Type B pancreatic cell (in vitro differentiated cells): ENCODE measurements around the gene RAB18. TPM values are rescaled to one million over a fixed set of nuclear protein-coding genes. Genes with fewer than 3 reads are reported as not detected.
"Not testable (repeated sequence)": the region's sequence is repeated elsewhere in the genome, so short reads cannot be mapped to it uniquely, and the experiment has no call there.

Source experiments
- DNase-seq: peaks from one replicate; pipeline ENCODE4 v3.0.0; 2021; ENCODE audit warnings: mixed read lengths; ENCODE audit not compliant: unreplicated experiment; ENCODE audit errors: extremely low spot score
- H3K27ac Mint-ChIP-seq: 2 replicates; pipeline ENCODE4 v1.8.0; 2021; ENCODE audit warnings: mild to moderate bottlenecking, mixed read lengths
- H3K27me3 Mint-ChIP-seq: 2 replicates; pipeline ENCODE4 v1.8.0; 2021; ENCODE audit warnings: mixed read lengths
- H3K36me3 Mint-ChIP-seq: 2 replicates; pipeline ENCODE4 v1.8.0; 2021; ENCODE audit warnings: mixed read lengths
- H3K4me1 Mint-ChIP-seq: one replicate; pipeline ENCODE4 v1.8.0; 2021; ENCODE audit warnings: mixed read lengths; ENCODE audit not compliant: unreplicated experiment
- H3K4me3 Mint-ChIP-seq: 2 replicates; pipeline ENCODE4 v1.8.0; 2021; ENCODE audit warnings: mild to moderate bottlenecking, mixed read lengths
- H3K9me3 Mint-ChIP-seq: 2 replicates; pipeline ENCODE4 v1.8.0; 2021; ENCODE audit warnings: mixed read lengths
- total RNA-seq: library from RNA; stranded (reverse); gene quantifications from 2 replicates; pipeline ENCODE4 v1.2.1, GENCODE V29; 2021; ENCODE audit warnings: low replicate concordance
- TF ChIP-seq, protein P1 (sequence below): fragments of 200-600 bp; sonication (generic); conservative IDR thresholded peaks from 2 replicates; pipeline ENCODE4 v1.5.0; 2021; ENCODE audit warnings: antibody characterized with exemption, mild to moderate bottlenecking

RAB18 gene
- total RNA-seq, 1 donor from 2014 or later: 81.8 TPM

DNA sequence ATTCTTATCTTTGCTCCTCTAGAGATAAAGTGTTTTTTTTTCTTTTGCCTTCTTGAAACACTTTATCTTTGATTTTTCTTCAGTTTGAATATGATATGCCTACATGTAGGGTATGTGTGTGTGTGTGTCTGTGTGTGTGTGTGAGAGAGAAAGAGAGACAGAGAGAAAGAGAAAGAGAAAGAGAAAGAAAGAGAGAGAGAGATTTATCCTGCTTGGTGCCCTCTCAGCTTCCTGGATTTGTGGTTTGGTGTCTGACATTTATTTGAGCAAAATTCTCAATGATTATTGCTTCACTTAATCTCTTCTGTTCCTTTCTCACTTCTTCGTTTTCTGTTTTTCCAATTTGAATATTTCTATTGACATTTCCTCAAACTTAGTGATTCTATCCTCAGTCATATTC, 60.3 kb downstream of the RAB18 start:
- DNase-seq: no peak
- no peaks in the 10 kb centered on the region for H3K4me1 Mint-ChIP-seq
- TF ChIP-seq, protein P1, sequence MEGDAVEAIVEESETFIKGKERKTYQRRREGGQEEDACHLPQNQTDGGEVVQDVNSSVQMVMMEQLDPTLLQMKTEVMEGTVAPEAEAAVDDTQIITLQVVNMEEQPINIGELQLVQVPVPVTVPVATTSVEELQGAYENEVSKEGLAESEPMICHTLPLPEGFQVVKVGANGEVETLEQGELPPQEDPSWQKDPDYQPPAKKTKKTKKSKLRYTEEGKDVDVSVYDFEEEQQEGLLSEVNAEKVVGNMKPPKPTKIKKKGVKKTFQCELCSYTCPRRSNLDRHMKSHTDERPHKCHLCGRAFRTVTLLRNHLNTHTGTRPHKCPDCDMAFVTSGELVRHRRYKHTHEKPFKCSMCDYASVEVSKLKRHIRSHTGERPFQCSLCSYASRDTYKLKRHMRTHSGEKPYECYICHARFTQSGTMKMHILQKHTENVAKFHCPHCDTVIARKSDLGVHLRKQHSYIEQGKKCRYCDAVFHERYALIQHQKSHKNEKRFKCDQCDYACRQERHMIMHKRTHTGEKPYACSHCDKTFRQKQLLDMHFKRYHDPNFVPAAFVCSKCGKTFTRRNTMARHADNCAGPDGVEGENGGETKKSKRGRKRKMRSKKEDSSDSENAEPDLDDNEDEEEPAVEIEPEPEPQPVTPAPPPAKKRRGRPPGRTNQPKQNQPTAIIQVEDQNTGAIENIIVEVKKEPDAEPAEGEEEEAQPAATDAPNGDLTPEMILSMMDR: no peak
- no peaks in the 10 kb centered on the region for H3K36me3 Mint-ChIP-seq
- peaks cover 5% of the 10 kb centered on the region for H3K27me3 Mint-ChIP-seq
- no peak overlapping the region for H3K27ac Mint-ChIP-seq
- H3K4me3 Mint-ChIP-seq: no peak overlapping the region
- H3K9me3 Mint-ChIP-seq: no peaks in the 10 kb centered on the region

DNA sequence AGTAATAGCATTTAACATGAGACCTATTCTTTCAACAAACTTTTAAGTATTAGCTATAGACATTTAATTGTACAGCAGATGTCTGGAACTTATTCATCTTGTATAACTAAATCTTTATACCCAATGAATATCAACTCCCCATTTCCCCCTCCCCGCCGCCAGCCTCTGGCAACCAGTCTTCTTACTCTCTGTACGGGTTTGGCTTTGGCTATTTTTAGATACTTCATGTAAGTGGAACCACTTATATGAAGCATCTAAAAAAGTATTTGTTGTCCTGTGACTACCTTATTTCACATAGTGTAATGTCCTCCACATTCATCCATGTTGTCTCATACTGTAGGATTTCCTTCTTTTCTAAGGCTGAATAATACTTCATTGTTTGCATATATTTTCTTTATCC, 60.8 kb downstream of the RAB18 start:
- peaks cover 5% of the 10 kb centered on the region for H3K27me3 Mint-ChIP-seq
- no peak overlapping the region for H3K27ac Mint-ChIP-seq
- TF ChIP-seq, protein P1: no peak
- no peak overlapping the region for H3K4me3 Mint-ChIP-seq
- H3K36me3 Mint-ChIP-seq: no peaks in the 10 kb centered on the region
- DNase-seq: no peak
- peaks cover 5% of the 10 kb centered on the region for H3K4me1 Mint-ChIP-seq
- H3K9me3 Mint-ChIP-seq: no peaks in the 10 kb centered on the region

DNA sequence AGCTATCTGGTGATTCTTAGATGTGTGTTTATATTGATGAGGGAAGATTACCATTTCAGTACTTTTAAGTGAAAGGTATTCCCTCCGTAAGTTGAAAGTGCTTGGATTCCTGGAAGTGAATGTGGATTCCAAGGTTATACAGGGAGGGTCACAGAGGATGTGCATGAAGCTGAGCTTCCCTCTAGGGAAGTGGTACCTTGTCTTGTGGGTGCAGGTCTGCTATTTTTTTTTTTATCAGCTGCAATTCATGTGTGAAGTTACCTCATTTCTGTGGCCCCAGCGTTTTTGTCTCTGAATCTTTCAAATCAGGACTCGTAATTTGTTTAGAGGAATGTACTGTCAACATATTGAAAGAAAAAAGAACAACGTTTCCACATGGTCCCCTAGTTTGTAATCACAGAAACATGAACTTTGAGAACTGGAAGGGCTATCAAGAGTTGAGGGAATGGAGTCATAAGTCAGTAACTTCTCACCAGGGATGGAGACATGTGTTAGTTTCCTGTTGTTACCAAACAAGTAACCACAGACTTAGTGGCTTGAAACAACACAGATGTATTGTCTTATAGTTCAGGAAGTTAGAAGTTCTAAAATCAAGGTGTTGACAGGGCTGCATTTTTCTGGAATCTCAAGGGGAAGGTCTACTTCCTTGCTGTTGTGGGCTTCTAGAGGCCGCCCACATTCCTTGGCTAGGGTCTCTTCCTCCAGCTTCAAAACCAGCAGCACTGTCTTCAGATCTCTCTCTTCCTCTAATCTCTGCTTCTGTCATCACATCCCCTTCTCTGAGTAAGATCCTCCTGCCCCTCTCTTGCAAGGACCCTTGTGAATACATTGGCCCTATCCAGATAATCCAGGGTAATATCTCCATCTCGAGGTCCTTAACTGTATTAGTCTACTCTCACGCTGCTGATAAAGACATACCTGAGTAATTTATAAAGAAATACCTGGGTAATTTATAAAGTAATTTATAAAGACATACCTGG, 64.4 kb downstream of the RAB18 start:
- H3K4me3 Mint-ChIP-seq: no peak overlapping the region
- no peak for DNase-seq
- TF ChIP-seq, protein P1: no peak
- H3K9me3 Mint-ChIP-seq: no peaks in the 10 kb centered on the region
- no peaks in the 10 kb centered on the region for H3K27me3 Mint-ChIP-seq
- peaks cover 8% of the 10 kb centered on the region for H3K4me1 Mint-ChIP-seq
- no peak overlapping the region for H3K27ac Mint-ChIP-seq
- no peaks in the 10 kb centered on the region for H3K36me3 Mint-ChIP-seq

DNA sequence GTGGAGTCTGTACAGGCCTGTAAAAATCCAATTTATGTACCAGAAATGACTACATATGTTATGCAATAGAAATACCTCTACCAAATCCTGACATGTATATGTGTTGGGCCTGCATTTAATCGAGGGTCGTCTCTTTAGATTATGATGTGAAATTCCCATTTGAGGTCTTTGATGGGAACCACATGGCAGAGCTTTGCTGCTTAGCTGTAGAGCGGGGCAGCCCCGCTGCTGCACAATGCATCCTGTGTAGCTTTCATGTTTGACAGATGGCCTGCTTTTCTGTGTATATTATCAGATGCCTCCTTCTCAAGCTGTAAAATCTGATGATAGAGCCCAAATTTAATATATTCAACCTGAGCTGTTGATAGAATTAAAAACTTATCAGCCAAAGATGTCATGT, 65.8 kb downstream of the RAB18 start:
- DNase-seq: no peak
- H3K36me3 Mint-ChIP-seq: no peaks in the 10 kb centered on the region
- H3K9me3 Mint-ChIP-seq: no peaks in the 10 kb centered on the region
- no peak overlapping the region for H3K27ac Mint-ChIP-seq
- H3K4me3 Mint-ChIP-seq: no peak overlapping the region
- H3K4me1 Mint-ChIP-seq: peaks cover 8% of the 10 kb centered on the region
- TF ChIP-seq, protein P1: no peak
- H3K27me3 Mint-ChIP-seq: no peaks in the 10 kb centered on the region

GRCh38 chr10:27577038-27577437, 72.9 kb downstream of the RAB18 start:
- not testable (repeated sequence) for H3K27me3 Mint-ChIP-seq, H3K4me1 Mint-ChIP-seq, H3K27ac Mint-ChIP-seq, H3K36me3 Mint-ChIP-seq, H3K9me3 Mint-ChIP-seq, H3K4me3 Mint-ChIP-seq, DNase-seq

- no peak overlapping the region for H3K27ac Mint-ChIP-seq
- H3K4me3 Mint-ChIP-seq: no peak overlapping the region
- no peaks in the 10 kb centered on the region for H3K27me3 Mint-ChIP-seq
- H3K9me3 Mint-ChIP-seq: no peaks in the 10 kb centered on the region
- DNase-seq: no peak
- TF ChIP-seq, protein P1: no peak
- H3K4me1 Mint-ChIP-seq: no peaks in the 10 kb centered on the region
- no peaks in the 10 kb centered on the region for H3K36me3 Mint-ChIP-seq
These were observed 74.2 kb downstream of the RAB18 start for GRCh38 chr10:27578316-27578715.
